Suprapubic skin (tissue), 4 donors: ENCODE results near the gene FRAS1. TPM values are rescaled to one million over a fixed set of nuclear protein-coding genes. Genes with fewer than 3 reads are reported as not detected.

Source experiments
- DNase-seq, 2 donors: peaks; one replicate each; pipeline ENCODE4 v3.0.0-alpha.2; 2019; ENCODE audit warnings: low spot score in 2 of 2
- H3K27ac ChIP-seq: fragments of 200-600 bp; sonication (generic); one replicate; pipeline ENCODE4 v1.5.1; 2019
- H3K27me3 ChIP-seq: fragments of 200-600 bp; sonication (generic); one replicate; pipeline ENCODE4 v1.5.1; 2019
- H3K36me3 ChIP-seq: fragments of 200-600 bp; sonication (generic); one replicate; pipeline ENCODE4 v1.5.1; 2019
- H3K4me1 ChIP-seq: fragments of 200-600 bp; sonication (generic); one replicate; pipeline ENCODE4 v1.5.1; 2019
- H3K4me3 ChIP-seq: fragments of 200-600 bp; sonication (generic); one replicate; pipeline ENCODE4 v1.5.1; 2019; ENCODE audit warnings: mild to moderate bottlenecking
- H3K9me3 ChIP-seq: fragments of 200-600 bp; sonication (generic); one replicate; pipeline ENCODE4 v1.5.1; 2019
- CTCF ChIP-seq, 2 donors: fragments of 200-600 bp in 1 of 2; fragments of 450-650 bp in 1 of 2; sonication (generic) in 1 of 2; IDR thresholded peaks; one replicate each; pipeline ENCODE4 v1.5.1; 2016 to 2019; ENCODE audit warnings: antibody characterized with exemption in 2 of 2, mild to moderate bottlenecking in 1 of 2, moderate library complexity in 1 of 2
- EP300 ChIP-seq: sonication (generic); formaldehyde crosslinking; IDR thresholded peaks from one replicate; pipeline ENCODE4 v1.6.1; 2017; ENCODE audit warnings: antibody characterized with exemption
- POLR2A ChIP-seq, 2 donors: fragments of 450-650 bp; IDR thresholded peaks; one replicate each; pipeline ENCODE4 v1.6.1; 2017; ENCODE audit warnings: antibody characterized with exemption in 2 of 2, mild to moderate bottlenecking in 2 of 2, moderate library complexity in 2 of 2
- POLR2AphosphoS5 ChIP-seq, 3 donors: sonication (generic); formaldehyde crosslinking; IDR thresholded peaks; one replicate each; pipeline ENCODE4 v1.6.1; 2017; ENCODE audit warnings: antibody characterized with exemption in 3 of 3
- WGBS: methylation state at CpG from one replicate; pipeline ENCODE4 v1.1.5; 2018; 5-methylcytosine and 5-hydroxymethylcytosine counted together
- total RNA-seq, 4 donors: library from RNA; depleted of rRNA; stranded (reverse); fragments of >200 nt; gene quantifications; one replicate each; pipeline ENCODE4 v1.1.0, GENCODE V29; 2016

Gene FRAS1
- total RNA-seq, 4 donors from 2014 or later: 1.4 to 24.9 (median 3.8) TPM

- no peaks in the 10 kb centered on the region for H3K4me1 ChIP-seq
- H3K36me3 ChIP-seq: no peaks in the 10 kb centered on the region
- TF ChIP-seq POLR2A (IDR thresholded peaks at IDR 0.05) (no peak), EP300 (no peak), POLR2AphosphoS5 (IDR thresholded peaks at IDR 0.05) (no peak), CTCF (IDR thresholded peaks at IDR 0.05) (no peak)
- H3K27me3 ChIP-seq: no peaks in the 10 kb centered on the region
- H3K27ac ChIP-seq: no peak overlapping the region
- no peak for DNase-seq
- no peaks in the 10 kb centered on the region for H3K9me3 ChIP-seq
- WGBS: 86% methylated on average over 4 of the region's 4 CpGs
- no peak overlapping the region for H3K4me3 ChIP-seq
Measured at GRCh38 chr4:78308517-78308916, 251.4 kb downstream of the FRAS1 start.

GRCh38 chr4:78309352-78309751 lies 252.2 kb downstream of the FRAS1 start:
- TF ChIP-seq CTCF (IDR thresholded peaks at IDR 0.05) (no peak), POLR2A (IDR thresholded peaks at IDR 0.05) (no peak), EP300 (no peak), POLR2AphosphoS5 (IDR thresholded peaks at IDR 0.05) (no peak)
- no peaks in the 10 kb centered on the region for H3K27me3 ChIP-seq
- no peaks in the 10 kb centered on the region for H3K36me3 ChIP-seq
- no peaks in the 10 kb centered on the region for H3K9me3 ChIP-seq
- H3K4me1 ChIP-seq: no peaks in the 10 kb centered on the region
- no peak for DNase-seq
- no peak overlapping the region for H3K4me3 ChIP-seq
- no peak overlapping the region for H3K27ac ChIP-seq
- 94% methylated on average over 2 of the region's 2 CpGs for WGBS

- WGBS: 80% methylated on average over 6 of the region's 6 CpGs
- H3K36me3 ChIP-seq: no peaks in the 10 kb centered on the region
- no peaks in the 10 kb centered on the region for H3K9me3 ChIP-seq
- no peaks in the 10 kb centered on the region for H3K27me3 ChIP-seq
- H3K4me1 ChIP-seq: no peaks in the 10 kb centered on the region
- H3K27ac ChIP-seq: no peak overlapping the region
- TF ChIP-seq POLR2AphosphoS5 (IDR thresholded peaks at IDR 0.05): no peak
- DNase-seq: no peak
- H3K4me3 ChIP-seq: no peak overlapping the region
Measured at GRCh38 chr4:78310007-78310739, 253.1 kb downstream of the FRAS1 start.

GRCh38 chr4:78310740-78311115 lies 253.6 kb downstream of the FRAS1 start:
- 68% methylated on average over 6 of the region's 6 CpGs for WGBS
- Histone ChIP-seq H3K27ac (no peak overlapping the region), H3K9me3 (no peaks in the 10 kb centered on the region), H3K4me1 (no peaks in the 10 kb centered on the region), H3K27me3 (no peaks in the 10 kb centered on the region), H3K36me3 (no peaks in the 10 kb centered on the region), H3K4me3 (no peak overlapping the region)
- DNase-seq: no peak
- TF ChIP-seq CTCF (IDR thresholded peaks at IDR 0.05): no peak
- no peak for TF ChIP-seq POLR2A (IDR thresholded peaks at IDR 0.05)
- TF ChIP-seq EP300: no peak

- no peaks in the 10 kb centered on the region for H3K36me3 ChIP-seq
- H3K9me3 ChIP-seq: no peaks in the 10 kb centered on the region
- no peak for DNase-seq
- no peaks in the 10 kb centered on the region for H3K4me1 ChIP-seq
- no peak overlapping the region for H3K4me3 ChIP-seq
- 55% methylated on average over 4 of the region's 4 CpGs for WGBS
- no peak for TF ChIP-seq POLR2A (IDR thresholded peaks at IDR 0.05)
- TF ChIP-seq EP300: no peak
- no peak for TF ChIP-seq CTCF (IDR thresholded peaks at IDR 0.05)
- no peak for TF ChIP-seq POLR2AphosphoS5 (IDR thresholded peaks at IDR 0.05)
- no peaks in the 10 kb centered on the region for H3K27me3 ChIP-seq
- H3K27ac ChIP-seq: no peak overlapping the region
Measured at GRCh38 chr4:78311306-78311705, 254.2 kb downstream of the FRAS1 start.
